ENCODE results near the gene DCLRE1A.

The DCLRE1A gene

DNA sequence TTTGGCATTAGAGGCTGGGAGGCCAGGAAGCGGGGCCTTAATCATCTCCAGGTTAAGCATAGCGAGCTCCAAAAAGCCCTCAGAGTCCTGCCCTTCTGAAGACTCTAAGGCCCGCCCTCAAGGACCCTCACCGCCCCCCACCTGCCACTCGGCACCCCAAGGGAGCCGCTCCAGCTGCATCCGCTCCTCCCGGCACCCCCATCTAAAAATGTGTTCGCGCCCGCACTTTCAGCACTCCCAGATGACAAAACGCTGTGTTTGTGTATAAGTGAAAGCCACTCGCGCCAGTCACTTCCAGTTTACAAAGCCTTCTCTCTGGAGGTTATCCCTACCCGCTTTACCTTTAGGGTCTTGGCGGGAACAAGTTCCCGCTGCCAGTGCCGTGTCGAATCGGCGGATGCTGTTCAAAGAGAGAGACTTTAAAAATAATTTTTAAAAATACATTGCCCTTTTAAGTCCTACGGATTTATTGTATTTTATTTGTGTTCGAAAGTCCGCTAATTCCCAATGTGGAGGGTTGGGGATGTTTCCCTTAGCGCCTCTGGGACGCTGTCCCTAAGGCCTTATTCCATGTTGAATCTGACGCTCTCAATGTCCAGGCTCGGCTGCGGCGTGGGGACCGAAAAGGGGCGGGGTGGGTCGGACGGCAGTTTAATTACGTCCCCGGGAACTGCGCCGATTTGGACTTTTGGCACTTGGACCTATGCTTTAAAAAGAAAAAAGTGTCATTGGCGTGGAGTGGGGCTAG is at the start of gene DCLRE1A, which contains the start of gene NHLRC2:
Gene DCLRE1A (minus strand): TSS at position 70 of the 748 bp plus-strand sequence. CDS start 900 bp downstream, outside the sequence.
Gene NHLRC2 (plus strand): TSS at position 649 of the 748 bp plus-strand sequence. CDS start 212 bp downstream, outside the sequence.
- peak; percentile 42 to 48 for DNase-seq (ENCODE audit: low read depth in 2 of 2)

GRCh38 chr10:113899952-113900598 is 46.2 kb upstream of the DCLRE1A start:
- DNase-seq (ENCODE audit: low read depth in 2 of 2) = no peak

DNA sequence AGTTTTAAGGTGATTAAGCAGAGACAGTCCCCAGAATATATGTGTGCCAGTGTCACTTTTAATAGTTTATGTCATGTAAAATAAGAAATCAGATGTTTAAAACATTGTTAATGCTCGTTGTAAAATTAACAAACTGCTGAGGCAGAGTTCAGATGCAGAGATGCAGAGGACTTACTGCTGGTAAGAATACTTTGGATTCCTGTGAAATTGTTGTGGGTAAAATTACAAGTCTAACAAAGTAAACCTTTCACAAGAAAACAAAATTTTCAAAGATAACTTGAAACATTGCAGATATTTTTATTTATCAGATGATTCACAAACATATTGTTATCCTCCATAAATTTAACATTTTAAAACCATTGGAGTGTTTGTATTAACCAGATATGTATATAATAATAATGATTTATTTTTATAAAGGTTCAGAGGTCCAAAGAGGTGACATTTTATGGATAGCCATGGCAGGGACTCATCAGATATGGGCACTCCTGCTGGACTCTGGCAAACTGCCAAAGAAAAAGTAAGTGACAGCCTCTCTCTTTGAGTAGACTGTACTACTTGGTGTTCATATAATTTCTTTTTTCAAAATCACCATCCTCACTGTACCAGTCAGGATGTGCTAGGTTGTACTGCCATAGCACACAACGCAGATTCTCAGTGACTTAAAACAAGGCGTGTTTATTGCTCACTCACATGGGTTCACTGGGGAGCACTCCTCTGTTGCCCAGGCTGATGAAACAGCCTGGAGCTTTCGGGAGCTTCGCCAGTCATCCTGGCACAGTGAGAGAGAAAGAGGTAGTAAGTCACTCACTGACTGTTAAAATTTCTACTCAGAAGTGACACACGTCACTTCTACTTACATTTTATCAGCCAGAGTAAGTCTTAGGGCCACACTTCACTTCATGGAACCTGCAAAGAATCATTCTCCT is 44.1 kb upstream of the DCLRE1A start:
- no peak for DNase-seq (ENCODE audit: low read depth in 2 of 2)

DNA sequence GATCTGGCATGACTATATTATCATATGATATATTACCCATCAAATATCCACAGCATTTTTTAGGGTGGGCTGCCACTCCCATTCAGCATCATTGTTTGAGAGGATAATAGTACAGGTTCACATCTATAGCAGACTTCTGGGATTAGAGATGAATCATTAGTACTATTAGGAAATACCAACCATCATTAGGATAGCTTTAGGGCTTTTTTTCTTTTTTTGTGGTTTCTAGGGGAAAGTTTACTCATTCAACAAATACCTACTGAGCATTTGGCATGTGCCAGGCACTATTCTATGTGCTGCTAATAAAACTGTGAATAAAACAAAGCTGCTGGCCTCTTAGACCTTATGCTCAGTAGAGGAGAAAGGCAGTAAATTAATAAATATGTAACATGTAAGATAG is 41.1 kb upstream of the DCLRE1A start:
- no peak for DNase-seq (ENCODE audit: low read depth in 2 of 2)

DNA sequence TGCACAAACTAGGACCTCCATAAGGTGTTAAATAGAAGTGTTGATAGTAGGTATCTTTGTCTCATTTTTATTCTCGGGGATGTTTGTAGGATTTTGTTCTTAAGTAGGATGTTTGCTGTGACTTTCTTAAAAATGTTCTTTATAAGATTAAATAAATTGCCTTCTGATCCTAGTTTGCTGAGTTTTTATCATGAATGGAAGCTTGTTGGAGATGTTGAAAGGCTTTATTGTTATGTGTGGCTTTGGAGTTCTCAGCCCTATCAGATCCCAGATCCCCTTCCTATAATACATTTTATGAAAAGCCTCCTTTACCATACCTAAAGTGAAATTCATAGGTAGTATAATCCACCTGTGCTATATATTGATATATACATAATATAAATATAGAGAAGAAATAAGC is 40.7 kb upstream of the DCLRE1A start:
- DNase-seq (ENCODE audit: low read depth in 2 of 2) = no peak

- no peak for DNase-seq (ENCODE audit: low read depth in 2 of 2)
Observed at GRCh38 chr10:113893570-113893969, 39.7 kb upstream of the DCLRE1A start.

GRCh38 chr10:113891476-113891875 is 37.6 kb upstream of the DCLRE1A start:
- DNase-seq (ENCODE audit: low read depth in 2 of 2) = no peak

DNA sequence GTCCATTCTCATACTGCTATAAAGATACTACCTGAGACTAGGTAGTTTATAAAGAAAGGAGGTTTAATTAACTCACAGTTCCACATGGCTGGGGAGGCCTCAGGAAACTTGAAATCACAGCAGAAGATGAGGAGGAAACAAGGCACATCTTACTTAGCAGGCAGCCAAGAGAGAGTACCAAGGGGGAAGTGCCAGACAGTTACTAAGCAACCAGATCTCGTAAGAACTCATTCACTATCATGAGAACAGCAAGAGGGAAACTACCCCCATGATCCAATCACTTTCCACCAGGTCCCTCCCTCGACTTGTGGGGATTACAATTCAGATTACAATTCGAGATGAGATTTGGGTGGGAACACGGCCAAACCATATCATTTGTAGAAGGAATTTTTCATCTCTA is 36.9 kb upstream of the DCLRE1A start:
- DNase-seq (ENCODE audit: low read depth in 2 of 2) = no peak

- no peak for DNase-seq (ENCODE audit: low read depth in 2 of 2)
Observed at GRCh38 chr10:113889911-113890310, 36.0 kb upstream of the DCLRE1A start.

DNA sequence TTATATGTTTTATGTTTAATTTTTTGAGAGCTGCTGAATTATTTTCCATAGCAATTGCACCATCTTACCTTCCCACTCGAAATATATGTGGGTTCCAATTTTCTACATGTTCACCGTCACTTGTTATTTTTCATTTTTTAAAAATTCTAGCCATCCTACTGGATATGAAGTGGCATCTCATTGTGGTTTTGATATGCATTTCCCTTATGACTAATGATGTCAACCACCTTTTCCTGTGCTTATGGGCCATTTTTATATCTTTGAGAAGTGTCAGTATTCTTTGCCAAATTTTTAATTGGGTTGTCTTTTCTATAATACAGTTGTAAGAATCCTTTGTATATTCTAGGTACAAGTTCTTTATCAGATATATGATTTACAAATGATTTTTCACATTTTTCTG is 28.4 kb upstream of the DCLRE1A start:
- no peak for DNase-seq (ENCODE audit: low read depth in 2 of 2)

- no peak for DNase-seq (ENCODE audit: low read depth in 2 of 2)
Observed at GRCh38 chr10:113880236-113880635, 26.4 kb upstream of the DCLRE1A start.

DNA sequence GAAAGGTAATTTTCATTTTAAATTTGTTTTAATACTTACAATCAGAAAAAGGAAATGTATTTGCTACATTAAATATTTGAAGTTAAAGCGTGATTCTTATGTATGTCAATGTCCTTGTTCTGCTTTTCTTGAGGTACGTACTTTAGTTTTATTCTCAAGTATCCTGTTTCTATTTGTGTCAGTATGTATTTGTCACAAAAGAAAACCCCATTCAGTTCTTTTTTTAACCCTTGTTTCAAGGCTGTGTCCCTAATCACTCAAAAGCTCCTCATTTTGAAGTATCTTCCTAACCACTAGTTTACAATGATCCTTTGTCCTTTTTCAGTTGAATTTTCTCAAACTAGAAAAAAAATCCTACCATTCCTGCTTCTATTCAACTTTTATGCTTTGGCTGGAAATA is 25.8 kb upstream of the DCLRE1A start:
- DNase-seq (ENCODE audit: low read depth in 2 of 2) = no peak

GRCh38 chr10:113876461-113876860 is 22.6 kb upstream of the DCLRE1A start:
- DNase-seq (ENCODE audit: low read depth in 2 of 2) = no peak

DNA sequence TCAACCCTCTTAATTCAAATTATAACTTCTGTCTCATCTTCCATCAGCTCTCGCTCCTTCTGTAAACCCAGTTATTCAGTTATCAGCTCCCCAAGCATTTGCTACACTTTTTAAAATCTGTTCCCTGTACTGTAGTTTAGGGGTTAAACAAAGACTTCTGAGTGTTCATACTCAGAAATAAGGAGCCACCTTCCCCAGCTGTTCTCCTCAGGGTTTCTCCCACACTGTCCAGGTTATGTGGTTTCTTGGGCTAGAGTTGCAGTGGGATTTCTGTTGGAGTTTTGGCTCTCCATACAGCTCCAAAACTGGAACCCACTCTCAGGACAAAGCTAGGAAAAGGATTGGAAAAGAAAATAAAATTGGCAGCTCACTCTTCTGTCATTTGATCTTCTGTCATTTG is 21.3 kb upstream of the DCLRE1A start:
- no peak for DNase-seq (ENCODE audit: low read depth in 2 of 2)

- no peak for DNase-seq (ENCODE audit: low read depth in 2 of 2)
Observed at GRCh38 chr10:113872139-113873030, 18.5 kb upstream of the DCLRE1A start.

- DNase-seq (ENCODE audit: low read depth in 2 of 2) = no peak
Observed at GRCh38 chr10:113869789-113870188, 15.9 kb upstream of the DCLRE1A start.

DNA sequence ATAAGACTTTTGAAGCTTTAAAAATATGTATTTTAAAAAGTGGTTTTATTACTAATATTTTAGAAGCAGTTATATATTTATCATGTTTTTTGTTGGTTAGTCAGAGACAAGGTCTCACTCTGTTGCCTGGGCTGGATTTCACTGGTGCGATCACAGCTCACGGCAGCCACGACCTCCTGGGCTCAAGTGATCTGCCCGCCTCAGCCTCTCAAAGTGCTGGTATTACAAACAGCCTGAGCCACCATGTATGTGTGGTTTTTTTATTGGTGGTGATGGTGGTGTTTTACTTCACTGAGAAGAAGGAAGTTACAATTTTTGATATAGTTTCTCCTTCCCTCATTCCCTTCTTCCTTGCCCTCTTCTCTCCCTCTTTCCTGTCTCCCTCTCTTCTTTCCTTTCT is 14.0 kb upstream of the DCLRE1A start:
- no peak for DNase-seq (ENCODE audit: low read depth in 2 of 2)

DNA sequence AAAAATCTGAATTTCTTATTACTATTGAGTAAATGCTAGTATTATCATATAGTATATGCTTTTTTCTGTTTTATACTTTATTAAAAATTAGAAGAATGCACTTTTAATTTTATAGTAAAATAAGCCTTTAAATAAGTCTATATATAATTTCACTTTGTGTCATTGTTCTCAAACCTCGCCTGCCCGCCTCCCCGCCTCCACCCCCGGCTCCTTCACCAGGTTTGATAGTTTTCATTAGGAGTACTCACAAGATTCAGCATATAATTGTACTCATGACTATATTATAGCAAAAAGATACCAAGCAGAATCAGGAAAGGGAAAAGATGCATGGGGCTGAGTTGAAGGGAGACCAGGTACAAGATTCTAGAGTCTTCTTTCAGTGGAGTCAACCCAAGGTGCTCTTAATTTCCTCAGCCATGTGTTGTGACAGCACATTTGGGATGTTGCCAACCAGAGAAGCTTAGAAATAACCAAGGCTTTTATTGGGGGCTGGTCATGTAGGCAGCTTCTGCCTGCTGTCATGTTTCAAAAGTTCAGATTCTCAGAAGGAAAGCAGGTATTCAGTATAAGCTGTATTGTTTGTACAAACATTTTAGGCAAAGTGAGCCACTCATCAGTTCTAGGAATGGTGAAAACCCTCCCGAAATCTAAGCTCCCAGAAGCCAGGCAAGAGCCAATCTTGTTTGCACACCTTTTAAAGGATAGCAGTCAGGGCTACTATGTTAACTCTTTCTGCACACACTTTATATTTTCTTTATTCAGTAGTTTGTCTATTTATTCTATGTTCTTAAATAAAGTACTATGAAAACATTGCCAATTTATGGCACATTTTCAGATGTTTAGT is 12.9 kb upstream of the DCLRE1A start:
- DNase-seq (ENCODE audit: low read depth in 2 of 2) = no peak

DNA sequence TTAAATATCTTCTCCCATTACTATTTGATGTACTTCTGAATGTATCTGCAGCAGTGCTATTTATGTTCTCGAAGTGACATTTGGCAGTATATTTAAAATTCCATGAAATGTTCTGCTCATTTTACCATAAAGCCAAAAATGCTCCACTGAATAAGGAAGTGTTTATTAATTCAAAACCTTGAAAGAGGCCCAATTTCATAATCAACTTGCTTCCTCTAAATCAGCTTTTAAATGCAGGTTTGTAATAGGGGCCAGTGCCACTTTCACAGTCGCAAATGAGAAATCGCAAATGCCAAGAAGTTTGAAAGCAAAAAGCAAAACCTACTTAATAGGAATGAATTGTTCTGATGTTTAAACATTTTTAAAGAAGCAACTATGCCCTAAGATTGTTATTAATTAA is 12.0 kb upstream of the DCLRE1A start:
- no peak for DNase-seq (ENCODE audit: low read depth in 2 of 2)

- no peak for DNase-seq (ENCODE audit: low read depth in 2 of 2)
Observed at GRCh38 chr10:113859261-113859660, 5.4 kb upstream of the DCLRE1A start.
